Measurements from ENCODE around the gene RGS6. TPM values are rescaled to one million over a fixed set of nuclear protein-coding genes. Genes with fewer than 3 reads are reported as not detected.

RGS6 gene
- total and polyA plus RNA-seq, 8 donors: 0.12 to 4.1 (median 2.8) TPM

DNA sequence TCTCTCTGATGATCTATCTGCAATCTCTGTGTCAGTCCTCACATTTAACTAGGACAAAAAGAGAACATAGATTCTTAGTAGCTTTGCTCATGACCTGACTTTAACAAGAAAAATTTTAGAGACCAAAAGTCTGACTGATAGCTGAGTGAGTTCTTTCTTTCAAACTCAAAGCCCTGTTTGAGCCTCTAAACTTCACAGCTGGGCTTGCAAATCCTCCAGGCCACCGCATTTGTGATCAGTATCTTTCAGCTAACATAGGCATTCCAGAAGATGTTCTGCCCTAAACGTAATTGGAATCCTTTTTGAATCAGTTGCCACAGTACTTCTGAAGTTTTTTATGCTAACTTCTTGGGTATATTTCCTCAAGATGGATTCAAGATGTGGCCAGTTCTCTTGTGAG, 502.6 kb downstream of the RGS6 start:
- Histone ChIP-seq H3K27ac (no peak overlapping the region), H3K4me1 (no peaks in the 10 kb centered on the region), H3K4me3 (no peak overlapping the region), H3K9me3 (no peaks in the 10 kb centered on the region), H3K27me3 (no peaks in the 10 kb centered on the region), H3K36me3 (no peaks in the 10 kb centered on the region)
- intact Hi-C loops (cut with DNase I): no loop called here
- TF ChIP-seq, protein P1, sequence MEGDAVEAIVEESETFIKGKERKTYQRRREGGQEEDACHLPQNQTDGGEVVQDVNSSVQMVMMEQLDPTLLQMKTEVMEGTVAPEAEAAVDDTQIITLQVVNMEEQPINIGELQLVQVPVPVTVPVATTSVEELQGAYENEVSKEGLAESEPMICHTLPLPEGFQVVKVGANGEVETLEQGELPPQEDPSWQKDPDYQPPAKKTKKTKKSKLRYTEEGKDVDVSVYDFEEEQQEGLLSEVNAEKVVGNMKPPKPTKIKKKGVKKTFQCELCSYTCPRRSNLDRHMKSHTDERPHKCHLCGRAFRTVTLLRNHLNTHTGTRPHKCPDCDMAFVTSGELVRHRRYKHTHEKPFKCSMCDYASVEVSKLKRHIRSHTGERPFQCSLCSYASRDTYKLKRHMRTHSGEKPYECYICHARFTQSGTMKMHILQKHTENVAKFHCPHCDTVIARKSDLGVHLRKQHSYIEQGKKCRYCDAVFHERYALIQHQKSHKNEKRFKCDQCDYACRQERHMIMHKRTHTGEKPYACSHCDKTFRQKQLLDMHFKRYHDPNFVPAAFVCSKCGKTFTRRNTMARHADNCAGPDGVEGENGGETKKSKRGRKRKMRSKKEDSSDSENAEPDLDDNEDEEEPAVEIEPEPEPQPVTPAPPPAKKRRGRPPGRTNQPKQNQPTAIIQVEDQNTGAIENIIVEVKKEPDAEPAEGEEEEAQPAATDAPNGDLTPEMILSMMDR (IDR thresholded peaks at IDR 0.05): no peak
- DNase-seq (no peak), ATAC-seq (no peak)

DNA sequence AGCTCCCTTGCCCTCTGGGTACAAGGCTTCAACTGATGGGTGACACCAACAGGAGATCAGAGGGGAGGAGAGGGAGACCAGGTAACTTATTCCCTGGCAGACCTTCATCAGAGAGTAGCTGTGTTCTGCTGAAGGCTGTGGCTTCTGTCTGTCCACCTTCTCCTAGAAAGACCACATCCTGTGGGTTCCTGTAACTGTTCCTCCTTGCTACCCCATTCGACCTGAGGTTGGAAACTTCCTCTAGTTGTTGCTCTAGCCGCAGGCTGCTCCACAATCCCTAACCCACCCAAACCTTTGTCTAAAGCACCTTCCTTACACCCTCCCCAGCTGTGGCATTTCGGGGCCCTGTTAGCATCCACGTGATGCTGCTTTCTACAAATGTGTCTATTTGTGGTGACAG, 507.5 kb downstream of the RGS6 start:
- H3K36me3 ChIP-seq: no peaks in the 10 kb centered on the region
- no peaks in the 10 kb centered on the region for H3K9me3 ChIP-seq
- ATAC-seq (no peak), DNase-seq (no peak)
- H3K4me1 ChIP-seq: no peaks in the 10 kb centered on the region
- no peak overlapping the region for H3K27ac ChIP-seq
- TF ChIP-seq, protein P1 (IDR thresholded peaks at IDR 0.05): no peak
- no peaks in the 10 kb centered on the region for H3K27me3 ChIP-seq
- H3K4me3 ChIP-seq: no peak overlapping the region
- intact Hi-C loops (cut with DNase I): no loop called here

DNA sequence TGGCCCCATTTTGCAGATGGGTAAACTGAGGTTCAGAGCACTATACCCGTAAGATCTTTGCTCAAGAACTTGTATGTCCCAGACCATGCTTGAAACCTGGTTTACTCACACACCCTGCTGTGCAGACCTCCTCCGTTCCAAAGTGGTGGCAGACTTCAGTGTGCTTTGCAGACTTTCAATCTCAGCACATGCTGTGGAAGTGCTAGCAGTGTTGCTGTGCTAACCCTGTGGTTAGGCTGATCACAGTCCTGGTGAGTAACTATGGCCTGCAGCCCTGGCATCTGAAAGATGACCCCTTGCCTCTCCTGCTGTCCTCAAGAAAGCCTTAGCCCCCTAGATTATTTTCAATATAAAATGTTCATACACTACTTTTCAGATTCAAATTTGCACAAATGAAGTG, 511.0 kb downstream of the RGS6 start:
- no peak for ATAC-seq
- no peaks in the 10 kb centered on the region for H3K36me3 ChIP-seq
- no peaks in the 10 kb centered on the region for H3K9me3 ChIP-seq
- no peaks in the 10 kb centered on the region for H3K4me1 ChIP-seq
- TF ChIP-seq, protein P1 (IDR thresholded peaks at IDR 0.05): no peak
- DNase-seq: no peak
- no peak overlapping the region for H3K27ac ChIP-seq
- intact Hi-C loops (cut with DNase I): no loop called here
- H3K4me3 ChIP-seq: no peak overlapping the region
- no peaks in the 10 kb centered on the region for H3K27me3 ChIP-seq

DNA sequence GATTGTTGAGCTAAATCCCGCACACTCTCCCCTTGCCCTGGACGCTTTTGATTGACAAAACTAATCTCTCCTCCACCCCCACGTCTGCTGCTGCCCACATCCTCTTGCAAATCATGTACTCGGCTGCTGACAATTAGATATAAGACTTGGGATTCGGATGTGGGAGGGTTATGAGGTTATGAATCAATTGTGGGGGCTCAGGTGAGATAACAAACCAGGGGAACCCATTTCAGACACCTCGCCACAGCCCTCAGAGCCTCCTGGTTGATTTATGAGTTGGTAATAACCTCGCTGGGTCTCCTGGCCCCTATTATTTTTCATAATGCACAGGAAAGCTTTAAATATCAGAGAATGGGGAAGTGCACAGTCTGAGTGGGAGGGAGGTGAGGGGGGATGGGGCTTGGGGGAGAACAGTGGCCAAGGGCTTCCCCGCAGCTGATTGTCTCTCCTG, 511.8 kb downstream of the RGS6 start:
- Histone ChIP-seq H3K27ac (no peak overlapping the region), H3K4me1 (no peaks in the 10 kb centered on the region)
- no peak for ATAC-seq

DNA sequence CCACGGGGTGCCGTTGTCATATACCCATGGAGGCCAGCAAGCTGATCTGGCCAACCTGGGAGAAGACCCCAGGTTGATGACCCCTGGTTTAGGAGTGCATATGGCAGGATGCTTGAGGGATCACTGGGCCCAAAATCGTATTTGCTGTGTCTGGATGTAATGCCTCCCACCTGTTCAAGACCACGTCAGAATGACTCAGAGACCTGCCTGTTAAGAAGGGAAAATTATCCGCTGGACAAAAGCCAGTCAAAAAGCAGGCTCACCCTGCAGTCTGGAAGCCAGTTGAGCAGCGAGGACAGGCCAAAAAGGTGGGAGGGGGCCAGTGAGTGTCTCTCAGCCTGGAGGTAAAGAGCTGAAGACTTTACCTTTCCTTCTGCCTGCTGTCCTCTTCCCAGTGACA, 512.5 kb downstream of the RGS6 start:
- intact Hi-C loops (cut with DNase I): no loop called here
- Histone ChIP-seq H3K9me3 (no peaks in the 10 kb centered on the region), H3K4me1 (no peaks in the 10 kb centered on the region), H3K4me3 (no peak overlapping the region), H3K36me3 (no peaks in the 10 kb centered on the region), H3K27ac (no peak overlapping the region), H3K27me3 (no peaks in the 10 kb centered on the region)
- ATAC-seq (no peak), DNase-seq (no peak)
- TF ChIP-seq, protein P1 (IDR thresholded peaks at IDR 0.05): no peak

More for the DNA sequence above, 511.8 kb downstream of the RGS6 start:
- TF ChIP-seq, protein P1 (IDR thresholded peaks at IDR 0.05): no peak
- intact Hi-C loops (cut with DNase I): no loop called here
- no peak for DNase-seq
- H3K9me3 ChIP-seq: no peaks in the 10 kb centered on the region
- no peak overlapping the region for H3K4me3 ChIP-seq
- no peaks in the 10 kb centered on the region for H3K36me3 ChIP-seq
- H3K27me3 ChIP-seq: no peaks in the 10 kb centered on the region

Data from left lung (tissue), 10 donors.